ENCODE data around the gene HEYL. TPM values are rescaled to one million over a fixed set of nuclear protein-coding genes. Genes with fewer than 3 reads are reported as not detected.

Gene HEYL
- total RNA-seq, 2 donors from 2014 or later: 1.1 TPM; not detected in 1

GRCh38 chr1:39652105-39652504 lies 12.7 kb upstream of the HEYL start:
- ATAC-seq: no peak
- Mint-ChIP-seq H3K36me3 (no peaks in the 10 kb centered on the region), H3K9me3 (no peaks in the 10 kb centered on the region), H3K27ac (peak overlapping the region in 1 of 2 donors; percentile 65)
- no peak for DNase-seq (ENCODE audit: low spot score in 2 of 2)

GRCh38 chr1:39650431-39650830 lies 11.0 kb upstream of the HEYL start:
- H3K9me3 Mint-ChIP-seq: no peaks in the 10 kb centered on the region
- H3K27ac Mint-ChIP-seq: no peak overlapping the region
- DNase-seq (ENCODE audit: low spot score in 2 of 2) (no peak), ATAC-seq (no peak)
- H3K36me3 Mint-ChIP-seq: no peaks in the 10 kb centered on the region

- no peaks in the 10 kb centered on the region for H3K9me3 Mint-ChIP-seq
- no peaks in the 10 kb centered on the region for H3K36me3 Mint-ChIP-seq
- no peak for ATAC-seq
These were observed 10.3 kb upstream of the HEYL start for GRCh38 chr1:39649636-39650185.

GRCh38 chr1:39648496-39648895 lies 9.1 kb upstream of the HEYL start:
- Mint-ChIP-seq H3K9me3 (no peaks in the 10 kb centered on the region), H3K36me3 (no peaks in the 10 kb centered on the region), H3K27ac (no peak overlapping the region)
- ATAC-seq (no peak), DNase-seq (ENCODE audit: low spot score in 2 of 2) (no peak)

More at GRCh38 chr1:39649636-39650185, 10.3 kb upstream of the HEYL start:
- H3K27ac Mint-ChIP-seq: no peak overlapping the region
- no peak for DNase-seq (ENCODE audit: low spot score in 2 of 2)

- Mint-ChIP-seq H3K9me3 (no peaks in the 10 kb centered on the region), H3K36me3 (no peaks in the 10 kb centered on the region), H3K27ac (peak overlapping the region in 1 of 2 donors; percentile 45)
- ATAC-seq (no peak), DNase-seq (ENCODE audit: low spot score in 2 of 2) (no peak)
These were observed 7.8 kb upstream of the HEYL start for GRCh38 chr1:39647247-39647646.

- H3K36me3 Mint-ChIP-seq: no peaks in the 10 kb centered on the region
- no peaks in the 10 kb centered on the region for H3K9me3 Mint-ChIP-seq
- ATAC-seq (no peak), DNase-seq (ENCODE audit: low spot score in 2 of 2) (no peak)
- no peak overlapping the region for H3K27ac Mint-ChIP-seq
These were observed 7.0 kb upstream of the HEYL start for GRCh38 chr1:39646232-39647081.

GRCh38 chr1:39645411-39646043 lies 6.1 kb upstream of the HEYL start:
- DNase-seq (ENCODE audit: low spot score in 2 of 2): no peak
- no peak for ATAC-seq
- H3K9me3 Mint-ChIP-seq: no peaks in the 10 kb centered on the region
- no peak overlapping the region for H3K27ac Mint-ChIP-seq
- H3K36me3 Mint-ChIP-seq: no peaks in the 10 kb centered on the region

- no peaks in the 10 kb centered on the region for H3K36me3 Mint-ChIP-seq
- no peak for DNase-seq (ENCODE audit: low spot score in 2 of 2)
- no peak for ATAC-seq
These were observed 4.3 kb upstream of the HEYL start for GRCh38 chr1:39643705-39644104.

GRCh38 chr1:39642796-39643195 lies 3.4 kb upstream of the HEYL start:
- ATAC-seq (no peak), DNase-seq (ENCODE audit: low spot score in 2 of 2) (no peak)
- no peaks in the 10 kb centered on the region for H3K36me3 Mint-ChIP-seq
- H3K27ac Mint-ChIP-seq: no peak overlapping the region
- H3K9me3 Mint-ChIP-seq: no peaks in the 10 kb centered on the region

More at GRCh38 chr1:39643705-39644104, 4.3 kb upstream of the HEYL start:
- Mint-ChIP-seq H3K9me3 (no peaks in the 10 kb centered on the region), H3K27ac (no peak overlapping the region)

- no peak for ATAC-seq
- Mint-ChIP-seq H3K27ac (no peak overlapping the region), H3K36me3 (no peaks in the 10 kb centered on the region), H3K9me3 (no peaks in the 10 kb centered on the region)
- no peak for DNase-seq (ENCODE audit: low spot score in 2 of 2)
These were observed 1.4 kb upstream of the HEYL start for GRCh38 chr1:39640861-39641260.

- no peaks in the 10 kb centered on the region for H3K9me3 Mint-ChIP-seq
- H3K27ac Mint-ChIP-seq: no peak overlapping the region
- H3K36me3 Mint-ChIP-seq: no peaks in the 10 kb centered on the region
- no peak for DNase-seq (ENCODE audit: low spot score in 2 of 2)
- ATAC-seq: no peak
These were observed 508 bp downstream of the HEYL start for GRCh38 chr1:39638965-39639304.

GRCh38 chr1:39637361-39637760 lies 2.1 kb downstream of the HEYL start:
- no peak overlapping the region for H3K27ac Mint-ChIP-seq
- DNase-seq (ENCODE audit: low spot score in 2 of 2) (no peak), ATAC-seq (no peak)
- no peaks in the 10 kb centered on the region for H3K36me3 Mint-ChIP-seq
- H3K9me3 Mint-ChIP-seq: no peaks in the 10 kb centered on the region

- no peak for ATAC-seq
- no peaks in the 10 kb centered on the region for H3K9me3 Mint-ChIP-seq
- no peak overlapping the region for H3K27ac Mint-ChIP-seq
- DNase-seq (ENCODE audit: low spot score in 2 of 2): no peak
- no peaks in the 10 kb centered on the region for H3K36me3 Mint-ChIP-seq
These were observed 3.6 kb downstream of the HEYL start for GRCh38 chr1:39635871-39636210.

- Mint-ChIP-seq H3K9me3 (no peaks in the 10 kb centered on the region), H3K36me3 (no peaks in the 10 kb centered on the region), H3K27ac (no peak overlapping the region)
- DNase-seq (ENCODE audit: low spot score in 2 of 2) (no peak), ATAC-seq (no peak)
These were observed 4.1 kb downstream of the HEYL start for GRCh38 chr1:39635205-39635870.

GRCh38 chr1:39633422-39633821 lies 6.0 kb downstream of the HEYL start:
- no peaks in the 10 kb centered on the region for H3K9me3 Mint-ChIP-seq
- DNase-seq (ENCODE audit: low spot score in 2 of 2): no peak
- no peak for ATAC-seq
- no peaks in the 10 kb centered on the region for H3K36me3 Mint-ChIP-seq
- H3K27ac Mint-ChIP-seq: no peak overlapping the region

GRCh38 chr1:39632682-39633417 lies 6.6 kb downstream of the HEYL start:
- Mint-ChIP-seq H3K9me3 (no peaks in the 10 kb centered on the region), H3K27ac (no peak overlapping the region), H3K36me3 (no peaks in the 10 kb centered on the region)
- no peak for ATAC-seq
- no peak for DNase-seq (ENCODE audit: low spot score in 2 of 2)

GRCh38 chr1:39632323-39632681 lies 7.1 kb downstream of the HEYL start:
- Mint-ChIP-seq H3K27ac (no peak overlapping the region), H3K36me3 (no peaks in the 10 kb centered on the region), H3K9me3 (no peaks in the 10 kb centered on the region)
- DNase-seq (ENCODE audit: low spot score in 2 of 2): no peak
- no peak for ATAC-seq
